ENCODE results near the gene PCBP4. TPM values are rescaled to one million over a fixed set of nuclear protein-coding genes. Genes with fewer than 3 reads are reported as not detected.
"Not testable (repeated sequence)": the region's sequence is repeated elsewhere in the genome, so short reads cannot be mapped to it uniquely, and the experiment has no call there.

The PCBP4 gene
- total RNA-seq, 4 donors from 2014 or later: 31.3 to 44.7 (median 37.7) TPM

- H3K9me3 ChIP-seq: no peaks in the 10 kb centered on the region
- H3K36me3 ChIP-seq: peaks cover 0 to 9% (median 0%) of the 10 kb centered on the region in 3 donors
- H3K27me3 ChIP-seq: no peaks in the 10 kb centered on the region
- no peak overlapping the region for H3K4me3 ChIP-seq
- peaks cover 0 to 17% (median 6%) of the 10 kb centered on the region in 4 donors for H3K4me1 ChIP-seq
- TF ChIP-seq, protein P1, sequence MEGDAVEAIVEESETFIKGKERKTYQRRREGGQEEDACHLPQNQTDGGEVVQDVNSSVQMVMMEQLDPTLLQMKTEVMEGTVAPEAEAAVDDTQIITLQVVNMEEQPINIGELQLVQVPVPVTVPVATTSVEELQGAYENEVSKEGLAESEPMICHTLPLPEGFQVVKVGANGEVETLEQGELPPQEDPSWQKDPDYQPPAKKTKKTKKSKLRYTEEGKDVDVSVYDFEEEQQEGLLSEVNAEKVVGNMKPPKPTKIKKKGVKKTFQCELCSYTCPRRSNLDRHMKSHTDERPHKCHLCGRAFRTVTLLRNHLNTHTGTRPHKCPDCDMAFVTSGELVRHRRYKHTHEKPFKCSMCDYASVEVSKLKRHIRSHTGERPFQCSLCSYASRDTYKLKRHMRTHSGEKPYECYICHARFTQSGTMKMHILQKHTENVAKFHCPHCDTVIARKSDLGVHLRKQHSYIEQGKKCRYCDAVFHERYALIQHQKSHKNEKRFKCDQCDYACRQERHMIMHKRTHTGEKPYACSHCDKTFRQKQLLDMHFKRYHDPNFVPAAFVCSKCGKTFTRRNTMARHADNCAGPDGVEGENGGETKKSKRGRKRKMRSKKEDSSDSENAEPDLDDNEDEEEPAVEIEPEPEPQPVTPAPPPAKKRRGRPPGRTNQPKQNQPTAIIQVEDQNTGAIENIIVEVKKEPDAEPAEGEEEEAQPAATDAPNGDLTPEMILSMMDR (IDR thresholded peaks at IDR 0.05): no peak
- TF ChIP-seq POLR2A (IDR thresholded peaks at IDR 0.05): no peak
- H3K27ac ChIP-seq: no peak overlapping the region
- no peak for DNase-seq
Measured at GRCh38 chr3:51998774-51999173, 31.5 kb upstream of the PCBP4 start.

DNA sequence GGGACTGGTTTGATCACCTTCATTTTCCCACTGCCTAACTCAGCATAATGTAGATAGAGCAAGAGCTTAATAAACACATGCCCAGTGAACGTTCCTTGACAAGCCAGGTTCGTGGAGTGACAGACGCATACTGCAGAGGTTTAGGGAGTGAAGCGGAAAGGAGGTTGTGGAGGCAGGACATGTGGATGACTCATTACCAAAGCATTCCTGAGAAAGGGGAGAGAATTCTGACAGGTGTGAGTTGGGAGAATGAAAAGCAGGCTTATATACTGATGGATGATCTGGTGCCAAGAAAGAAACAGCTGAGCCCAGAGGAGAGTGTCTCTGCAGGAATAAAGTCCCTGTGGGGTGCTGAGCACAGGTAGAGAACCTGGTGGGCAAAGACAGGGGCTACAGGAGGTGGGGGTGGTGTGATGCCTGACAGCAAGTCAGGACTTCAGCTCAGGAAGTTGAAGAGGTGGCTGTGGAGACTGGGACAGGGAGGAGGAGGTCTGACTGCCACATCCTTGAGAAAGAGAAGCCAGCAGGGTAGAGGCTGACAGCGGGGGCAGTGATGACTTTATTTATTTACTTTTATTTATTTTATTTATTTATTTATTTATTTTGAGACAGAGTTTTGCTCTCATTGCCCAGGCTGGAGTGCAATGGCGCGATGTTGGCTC lies 30.8 kb upstream of the PCBP4 start:
- TF ChIP-seq, protein P1 (IDR thresholded peaks at IDR 0.05): no peak
- no peak for TF ChIP-seq POLR2A (IDR thresholded peaks at IDR 0.05)
- Histone ChIP-seq H3K4me3 (no peak overlapping the region), H3K27ac (no peak overlapping the region), H3K36me3 (peaks cover 0 to 16% (median 0%) of the 10 kb centered on the region in 3 donors), H3K9me3 (no peaks in the 10 kb centered on the region), H3K27me3 (no peaks in the 10 kb centered on the region), H3K4me1 (peaks cover 0 to 17% (median 6%) of the 10 kb centered on the region in 4 donors)
- DNase-seq: no peak

GRCh38 chr3:51997172-51997571 lies 29.9 kb upstream of the PCBP4 start:
- Histone ChIP-seq H3K27me3 (no peaks in the 10 kb centered on the region), H3K27ac (no peak overlapping the region), H3K9me3 (no peaks in the 10 kb centered on the region), H3K36me3 (peaks cover 0 to 25% (median 0%) of the 10 kb centered on the region in 3 donors), H3K4me3 (no peak overlapping the region), H3K4me1 (peaks cover 0 to 17% (median 6%) of the 10 kb centered on the region in 4 donors)
- TF ChIP-seq, protein P1 (IDR thresholded peaks at IDR 0.05): no peak
- TF ChIP-seq POLR2A (IDR thresholded peaks at IDR 0.05): no peak
- DNase-seq: no peak

- TF ChIP-seq, protein P1 (IDR thresholded peaks at IDR 0.05): peak in 4 of 6 experiments; percentile 27 to 46 (median 38)
- peak; percentile 54 to 61 for TF ChIP-seq POLR2A (IDR thresholded peaks at IDR 0.05)
- H3K36me3 ChIP-seq: peaks cover 0 to 25% (median 0%) of the 10 kb centered on the region in 3 donors
Measured at GRCh38 chr3:51995346-51996163, 28.3 kb upstream of the PCBP4 start, which contains the start of gene RPL29. Gene RPL29, minus strand, starts transcription at chr3:51995895. Its CDS starts 434 bp downstream, at chr3:51995461.

GRCh38 chr3:51994530-51994929 lies 27.3 kb upstream of the PCBP4 start:
- peaks cover 0 to 13% (median 3%) of the 10 kb centered on the region in 4 donors for H3K4me1 ChIP-seq
- H3K27me3 ChIP-seq: no peaks in the 10 kb centered on the region
- H3K27ac ChIP-seq: peak overlapping the region in 1 of 4 donors; percentile 33
- peaks cover 0 to 25% (median 0%) of the 10 kb centered on the region in 3 donors for H3K36me3 ChIP-seq
- H3K9me3 ChIP-seq: no peaks in the 10 kb centered on the region
- H3K4me3 ChIP-seq: peak overlapping the region in 2 of 4 donors; percentile 75 to 87
- TF ChIP-seq, protein P1 (IDR thresholded peaks at IDR 0.05): no peak
- no peak for TF ChIP-seq POLR2A (IDR thresholded peaks at IDR 0.05)
- DNase-seq: no peak

More at GRCh38 chr3:51995346-51996163, 28.3 kb upstream of the PCBP4 start, which contains the start of gene RPL29:
- Histone ChIP-seq H3K4me3 (peak within 1 kb of the TSS; percentile 48 to 87 (median 67)), H3K27ac (peak within 1 kb of the TSS; percentile 73 to 89 (median 81)), H3K4me1 (peaks cover 0 to 13% (median 3%) of the 10 kb centered on the region in 4 donors), H3K27me3 (no peaks in the 10 kb centered on the region), H3K9me3 (no peaks in the 10 kb centered on the region)
- DNase-seq: peak; percentile 88 to 97 (median 90)

GRCh38 chr3:51993657-51994056 lies 26.4 kb upstream of the PCBP4 start:
- Histone ChIP-seq H3K4me1 (peaks cover 0 to 13% (median 3%) of the 10 kb centered on the region in 4 donors), H3K36me3 (peaks cover 0 to 31% (median 0%) of the 10 kb centered on the region in 3 donors)
- not testable (repeated sequence) for H3K4me3 ChIP-seq, H3K27me3 ChIP-seq, DNase-seq, H3K27ac ChIP-seq, H3K9me3 ChIP-seq
